ENCODE measurements around the gene APOB. TPM values are rescaled to one million over a fixed set of nuclear protein-coding genes. Genes with fewer than 3 reads are reported as not detected.

APOB gene
- total RNA-seq, 1 donor: under 0.01 TPM

DNA sequence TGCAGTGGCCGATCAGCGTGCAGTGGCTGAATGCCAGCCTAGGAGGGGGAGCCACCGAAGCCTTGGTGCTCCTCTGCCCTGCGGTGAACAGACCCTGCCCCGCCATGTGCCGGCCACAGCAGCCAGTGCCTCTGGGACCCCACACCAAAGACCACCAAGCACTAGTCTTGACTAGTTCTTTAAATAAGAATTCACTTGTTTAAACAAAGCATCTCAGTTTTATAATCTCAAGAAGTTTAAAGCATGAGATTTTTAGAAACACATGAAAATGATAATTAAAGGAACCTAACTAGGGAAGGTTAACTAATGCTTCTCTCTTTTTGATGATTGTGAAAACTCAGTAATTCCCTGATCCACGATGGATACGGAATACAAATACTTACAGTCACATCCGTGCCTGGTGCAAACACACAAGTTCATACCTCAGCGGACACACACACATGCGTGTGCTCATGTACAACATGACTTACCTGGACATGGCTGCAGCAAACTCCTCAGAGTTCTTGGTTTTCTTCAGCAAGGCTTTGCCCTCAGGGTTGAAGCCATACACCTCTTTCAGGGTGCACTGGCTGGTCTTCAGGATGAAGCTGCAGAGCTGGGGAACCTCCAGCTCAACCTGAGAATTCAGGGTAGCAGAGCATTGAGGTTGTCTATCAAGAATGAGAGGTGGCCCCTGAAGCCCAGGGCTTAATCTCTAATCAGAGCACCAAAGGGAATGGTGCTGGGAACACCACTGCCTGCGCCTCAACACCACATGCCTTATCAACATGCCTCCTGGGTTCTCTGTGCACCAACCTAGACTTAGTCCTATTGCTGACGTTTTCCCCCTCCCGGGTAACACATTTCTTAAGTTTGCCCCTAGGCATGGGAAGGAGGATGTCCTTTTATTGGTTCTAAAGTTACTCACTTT is 3.1 kb downstream of the APOB start:
- H3K4me3 ChIP-seq (ENCODE audit: low read depth, low read length): no peak overlapping the region
- TF ChIP-seq, protein P1, sequence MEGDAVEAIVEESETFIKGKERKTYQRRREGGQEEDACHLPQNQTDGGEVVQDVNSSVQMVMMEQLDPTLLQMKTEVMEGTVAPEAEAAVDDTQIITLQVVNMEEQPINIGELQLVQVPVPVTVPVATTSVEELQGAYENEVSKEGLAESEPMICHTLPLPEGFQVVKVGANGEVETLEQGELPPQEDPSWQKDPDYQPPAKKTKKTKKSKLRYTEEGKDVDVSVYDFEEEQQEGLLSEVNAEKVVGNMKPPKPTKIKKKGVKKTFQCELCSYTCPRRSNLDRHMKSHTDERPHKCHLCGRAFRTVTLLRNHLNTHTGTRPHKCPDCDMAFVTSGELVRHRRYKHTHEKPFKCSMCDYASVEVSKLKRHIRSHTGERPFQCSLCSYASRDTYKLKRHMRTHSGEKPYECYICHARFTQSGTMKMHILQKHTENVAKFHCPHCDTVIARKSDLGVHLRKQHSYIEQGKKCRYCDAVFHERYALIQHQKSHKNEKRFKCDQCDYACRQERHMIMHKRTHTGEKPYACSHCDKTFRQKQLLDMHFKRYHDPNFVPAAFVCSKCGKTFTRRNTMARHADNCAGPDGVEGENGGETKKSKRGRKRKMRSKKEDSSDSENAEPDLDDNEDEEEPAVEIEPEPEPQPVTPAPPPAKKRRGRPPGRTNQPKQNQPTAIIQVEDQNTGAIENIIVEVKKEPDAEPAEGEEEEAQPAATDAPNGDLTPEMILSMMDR (IDR thresholded peaks at IDR 0.05; ENCODE audit: insufficient read depth, low read depth, low read length): no peak
- DNase-seq (ENCODE audit: low read depth): no peak

DNA sequence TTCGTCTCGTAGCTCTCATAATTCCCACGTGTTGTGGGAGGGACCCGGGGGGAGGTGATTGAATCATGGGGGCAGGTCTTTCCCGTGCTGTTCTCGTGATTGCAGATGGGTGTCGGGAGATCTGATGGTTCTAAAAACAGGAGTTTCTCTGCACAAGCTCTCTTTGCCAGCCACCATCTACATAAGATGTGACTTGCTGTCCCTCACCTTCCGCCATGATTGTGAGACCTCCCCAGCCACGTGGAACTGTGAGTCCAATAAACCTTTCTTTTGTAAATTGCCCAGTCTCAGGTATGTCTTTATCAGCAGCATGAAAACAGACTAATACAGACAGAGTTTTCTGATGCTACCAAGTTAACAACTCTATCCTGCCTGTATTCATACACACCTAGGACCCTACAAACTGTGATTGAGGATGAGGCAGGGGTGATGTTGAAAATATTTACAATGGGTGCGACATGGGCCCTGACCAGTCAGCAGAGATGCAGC is 3.9 kb downstream of the APOB start:
- TF ChIP-seq, protein P1 (IDR thresholded peaks at IDR 0.05; ENCODE audit: insufficient read depth, low read depth, low read length): no peak
- no peak for DNase-seq (ENCODE audit: low read depth)
- H3K4me3 ChIP-seq (ENCODE audit: low read depth, low read length): no peak overlapping the region

DNA sequence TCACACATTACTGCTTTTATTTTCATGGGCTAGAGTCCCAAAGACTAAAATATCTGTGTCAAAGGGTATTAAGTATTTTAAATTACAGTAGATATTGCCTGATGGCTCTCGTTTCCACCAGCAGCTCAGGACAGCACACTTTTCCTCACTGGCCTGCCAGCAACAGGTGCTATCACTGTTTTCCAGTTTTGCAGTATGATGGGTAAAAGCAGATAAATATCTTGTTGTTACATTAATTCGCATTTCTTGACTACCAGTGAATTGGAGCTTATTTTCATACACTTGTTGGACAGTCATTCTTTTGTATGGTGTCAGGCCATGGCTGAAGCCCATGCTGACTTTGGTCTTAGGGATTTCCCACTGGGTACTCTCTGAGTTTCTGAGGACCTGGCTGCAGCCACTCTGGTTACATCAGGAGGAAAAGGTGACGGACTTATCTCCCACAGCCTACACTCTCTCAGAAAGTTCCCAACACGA is 4.8 kb downstream of the APOB start:
- H3K4me3 ChIP-seq (ENCODE audit: low read depth, low read length): no peak overlapping the region
- TF ChIP-seq, protein P1 (IDR thresholded peaks at IDR 0.05; ENCODE audit: insufficient read depth, low read depth, low read length): no peak
- DNase-seq (ENCODE audit: low read depth): no peak

DNA sequence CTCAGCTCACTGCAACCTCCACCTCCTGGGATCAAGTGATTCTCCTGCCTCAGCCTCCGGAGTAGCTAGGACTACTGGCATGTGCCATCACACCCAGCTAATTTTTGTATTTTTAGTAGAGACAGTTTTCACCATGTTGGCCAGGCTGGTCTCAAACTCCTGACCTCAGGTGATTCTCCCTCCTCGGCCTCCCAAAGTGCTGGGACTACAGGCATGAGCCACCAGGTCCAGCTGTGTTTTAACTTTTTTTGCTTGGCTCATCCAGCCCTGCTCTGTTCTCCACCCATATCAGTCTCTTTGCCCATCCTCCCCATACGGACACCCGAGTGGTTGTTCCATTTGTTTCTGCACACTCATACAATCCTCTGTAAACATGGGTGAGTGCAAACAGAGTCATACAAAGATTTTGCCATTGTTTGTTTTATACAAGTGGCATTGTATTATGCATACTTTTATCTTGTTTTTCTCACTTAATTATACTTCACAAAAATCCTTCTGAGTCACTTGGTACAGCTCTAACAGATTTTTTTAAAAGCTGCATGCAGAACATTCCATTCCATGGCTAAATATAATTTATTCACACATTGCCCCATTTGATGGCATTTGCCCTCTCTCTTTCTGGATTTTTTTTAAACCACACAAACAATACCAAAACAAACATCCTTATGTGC is 5.3 kb downstream of the APOB start:
- DNase-seq (ENCODE audit: low read depth): peak; percentile 29
- TF ChIP-seq, protein P1 (IDR thresholded peaks at IDR 0.05; ENCODE audit: insufficient read depth, low read depth, low read length): no peak
- no peak overlapping the region for H3K4me3 ChIP-seq (ENCODE audit: low read depth, low read length)

DNA sequence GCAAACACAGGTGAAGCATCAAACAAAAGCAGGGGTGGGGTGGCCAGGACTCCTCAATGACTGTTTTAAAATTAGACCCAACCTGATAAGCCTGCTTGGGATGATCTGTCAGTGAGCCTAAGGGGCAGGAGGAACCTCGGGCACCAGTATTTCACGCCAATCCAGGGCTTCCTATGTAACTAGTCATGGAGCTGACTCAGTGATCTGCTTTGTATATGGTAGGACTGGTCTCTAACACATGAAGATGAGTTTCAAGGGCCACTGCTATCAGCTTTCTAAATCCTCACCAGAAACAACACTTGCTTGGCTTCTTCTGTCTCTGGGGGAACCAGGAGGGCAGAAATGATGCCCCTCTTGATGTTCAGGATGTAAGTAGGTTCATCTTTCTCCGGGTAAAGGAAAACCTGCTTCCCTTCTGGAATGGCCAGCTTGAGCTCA is 6.2 kb downstream of the APOB start:
- TF ChIP-seq, protein P1 (IDR thresholded peaks at IDR 0.05; ENCODE audit: insufficient read depth, low read depth, low read length): no peak
- no peak for DNase-seq (ENCODE audit: low read depth)
- H3K4me3 ChIP-seq (ENCODE audit: low read depth, low read length): no peak overlapping the region

DNA sequence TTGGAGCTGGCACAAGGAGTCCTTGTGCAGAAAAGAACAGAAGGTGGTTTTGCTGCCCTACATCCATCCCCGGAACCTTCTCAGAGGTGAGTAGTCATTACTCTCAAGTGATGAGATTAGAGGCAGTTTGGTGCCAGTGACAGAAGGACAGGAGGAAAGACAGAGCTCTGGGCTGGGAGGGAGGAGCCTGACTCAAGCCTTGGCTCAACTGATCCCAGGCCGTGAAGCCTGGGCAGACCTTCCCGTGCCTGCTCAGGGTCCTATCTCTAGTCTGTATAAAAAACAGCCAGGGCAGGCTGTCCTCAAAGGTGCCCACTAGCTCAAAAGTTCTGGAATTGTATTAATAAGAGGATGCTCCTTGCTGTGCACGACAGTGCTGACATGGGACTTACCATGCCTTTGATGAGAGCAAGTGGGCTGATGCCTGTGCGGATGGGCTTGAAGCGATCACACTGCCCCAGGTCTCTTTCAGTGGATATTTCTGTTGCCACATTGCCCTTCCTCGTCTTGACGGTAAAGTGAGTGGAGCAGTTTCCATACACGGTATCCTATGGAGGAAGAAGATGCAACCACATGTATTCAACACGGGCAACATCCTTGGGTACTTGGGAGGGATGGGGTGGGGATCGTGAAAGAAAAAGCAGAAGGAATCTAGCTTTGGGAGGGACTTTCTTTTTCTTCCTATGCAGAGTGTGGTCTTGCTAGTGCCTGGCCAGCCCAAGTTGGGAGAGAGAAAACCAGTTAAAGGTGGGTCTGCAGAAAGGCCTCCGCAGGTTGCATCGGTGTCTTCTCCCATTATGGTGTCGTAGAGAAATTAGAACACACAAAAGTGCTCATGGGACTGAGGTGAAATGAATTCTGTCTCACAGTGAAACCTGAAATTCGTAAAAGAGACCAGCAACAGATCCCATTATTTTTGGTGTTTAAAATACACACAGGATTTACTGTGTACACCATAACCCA is 6.9 kb downstream of the APOB start:
- DNase-seq (ENCODE audit: low read depth): no peak
- no peak overlapping the region for H3K4me3 ChIP-seq (ENCODE audit: low read depth, low read length)
- TF ChIP-seq, protein P1 (IDR thresholded peaks at IDR 0.05; ENCODE audit: insufficient read depth, low read depth, low read length): no peak
